GM23338 (cell line): ENCODE data around the gene METTL24. TPM values are rescaled to one million over a fixed set of nuclear protein-coding genes. Genes with fewer than 3 reads are reported as not detected.

Experiments
- ATAC-seq: fragments of 200-7000 bp; cut with Tn5 transposase; 3 replicates; pipeline ENCODE4 v1.9.1; 2020
- DNase-seq: peaks from one replicate; pipeline ENCODE4 v3.0.0-alpha.2; 2015; ENCODE audit warnings: low spot score
- H2AFZ ChIP-seq: fragments of 200-600 bp; sonication (generic); 2 replicates; pipeline ENCODE4 v1.8.0; 2016; ENCODE audit warnings: antibody characterized with exemption, mild to moderate bottlenecking, moderate library complexity
- H3F3A ChIP-seq: fragments of 200-600 bp; sonication (generic); replicated peaks from 2 replicates; pipeline ENCODE4 v1.8.0; 2017; ENCODE audit warnings: antibody characterized with exemption, mixed run types, low read depth
- H3K27ac ChIP-seq: fragments of 200-600 bp; sonication (generic); 2 replicates; pipeline ENCODE4 v1.6.1; 2016; ENCODE audit warnings: low read depth
- H3K27me3 ChIP-seq: fragments of 200-600 bp; sonication (generic); 2 replicates; pipeline ENCODE4 v1.8.0; 2016; ENCODE audit warnings: mild to moderate bottlenecking, mixed run types, moderate library complexity; ENCODE audit not compliant: insufficient read depth
- H3K36me3 ChIP-seq: fragments of 200-600 bp; sonication (generic); 2 replicates; pipeline ENCODE4 v1.8.0; 2016; ENCODE audit warnings: mild to moderate bottlenecking; ENCODE audit not compliant: insufficient read depth
- H3K4me1 ChIP-seq: fragments of 200-600 bp; sonication (generic); 2 replicates; pipeline ENCODE4 v1.8.0; 2016; ENCODE audit warnings: mild to moderate bottlenecking, moderate library complexity; ENCODE audit not compliant: insufficient read depth
- H3K4me2 ChIP-seq: fragments of 200-600 bp; sonication (generic); 2 replicates; pipeline ENCODE4 v1.7.1; 2017; ENCODE audit warnings: mixed run types
- H3K4me3 ChIP-seq: fragments of 200-600 bp; sonication (generic); 2 replicates; pipeline ENCODE4 v1.6.1; 2016; ENCODE audit warnings: mixed run types
- H3K79me2 ChIP-seq: fragments of 200-600 bp; sonication (generic); replicated peaks from 2 replicates; pipeline ENCODE4 v1.8.0; 2017; ENCODE audit warnings: mild to moderate bottlenecking; ENCODE audit not compliant: insufficient read depth
- H3K9me2 ChIP-seq: fragments of 200-600 bp; sonication (generic); 2 replicates; pipeline ENCODE4 v1.8.0; 2017; ENCODE audit not compliant: insufficient read depth
- H4K20me1 ChIP-seq: fragments of 200-600 bp; sonication (generic); replicated peaks from 2 replicates; pipeline ENCODE4 v1.8.0; 2017; ENCODE audit warnings: mild to moderate bottlenecking; ENCODE audit not compliant: insufficient read depth
- H3K27ac Mint-ChIP-seq: 2 replicates; pipeline ENCODE4 v1.8.0; 2020; ENCODE audit warnings: inconsistent platforms, mild to moderate bottlenecking, moderate library complexity, mixed read lengths
- H3K27me3 Mint-ChIP-seq: 3 replicates; pipeline ENCODE4 v1.8.0; 2022; ENCODE audit warnings: low read depth, mild to moderate bottlenecking, moderate library complexity, mixed read lengths, inconsistent platforms; ENCODE audit not compliant: insufficient read depth, poor library complexity
- H3K36me3 Mint-ChIP-seq: 3 replicates; pipeline ENCODE4 v1.8.0; 2021; ENCODE audit warnings: low read depth, mild to moderate bottlenecking, inconsistent platforms, moderate library complexity, mixed read lengths
- H3K4me1 Mint-ChIP-seq: 3 replicates; pipeline ENCODE4 v1.8.0; 2020; ENCODE audit warnings: mild to moderate bottlenecking, inconsistent platforms, mixed read lengths
- H3K4me3 Mint-ChIP-seq: 3 replicates; pipeline ENCODE4 v1.8.0; 2021; ENCODE audit warnings: moderate library complexity, mild to moderate bottlenecking, inconsistent platforms, mixed read lengths
- H3K9me3 Mint-ChIP-seq: 3 replicates; pipeline ENCODE4 v1.8.0; 2020; ENCODE audit warnings: moderate library complexity, mild to moderate bottlenecking, inconsistent platforms, mixed read lengths
- CTCF ChIP-seq, 2 experiments: fragments of 200-600 bp in 1 of 2; sonication (generic) in 1 of 2; conservative IDR thresholded peaks; 2 replicates each; pipeline versions ENCODE4 v1.5.1 to v1.6.1; 2016 to 2017; ENCODE audit warnings: antibody characterized with exemption in 2 of 2, low read depth in 2 of 2, mild to moderate bottlenecking in 2 of 2, moderate library complexity in 1 of 2
- ETS1 ChIP-seq: IDR thresholded peaks from 2 replicates; pipeline ENCODE4 v1.6.1; 2016; ENCODE audit warnings: antibody characterized with exemption
- EZH2 ChIP-seq: fragments of 200-600 bp; sonication (generic); IDR thresholded peaks from one replicate; pipeline ENCODE4 v1.8.0; 2017; ENCODE audit warnings: antibody characterized with exemption, mild to moderate bottlenecking, low read depth; ENCODE audit not compliant: unreplicated experiment
- JUNB ChIP-seq: IDR thresholded peaks from one replicate; pipeline ENCODE4 v1.6.1; 2016; ENCODE audit warnings: antibody characterized with exemption; ENCODE audit not compliant: unreplicated experiment
- REST ChIP-seq: IDR thresholded peaks from one replicate; pipeline ENCODE4 v1.6.1; 2018; ENCODE audit warnings: antibody characterized with exemption; ENCODE audit not compliant: unreplicated experiment
- STAT1 ChIP-seq: IDR thresholded peaks from one replicate; pipeline ENCODE4 v1.6.1; 2016; ENCODE audit warnings: antibody characterized with exemption; ENCODE audit not compliant: unreplicated experiment
- ZNF331 ChIP-seq: fragments of 250-450 bp; sonication (Bioruptor Pico); IDR thresholded peaks from 2 replicates; pipeline ENCODE4 v1.5.0; 2020; ENCODE audit warnings: low read depth, mild to moderate bottlenecking, moderate library complexity
- ZNF462 ChIP-seq: fragments of 250-450 bp; sonication (Bioruptor Pico); IDR thresholded peaks from 2 replicates; pipeline ENCODE4 v1.5.0; 2020; ENCODE audit warnings: mild to moderate bottlenecking, moderate library complexity
- polyA plus RNA-seq: library from polyadenylated mRNA; unstranded; fragments of >200 nt; fragmentation: Nextera tagmentation; extraction: Ambion mirVana; gene quantifications from 2 replicates; pipeline ENCODE4 v1.2.1, GENCODE V29; 2016
- total RNA-seq: library from RNA; depleted of rRNA; stranded (reverse); fragments of >200 nt; shearing (Covaris generic); gene quantifications from 2 replicates; pipeline ENCODE4 v1.2.3, GENCODE V29; 2014

Gene METTL24
- total and polyA plus RNA-seq, 2 experiments from 2014 or later: 0.35 TPM; not detected in 1

- TF ChIP-seq ZNF462 (CRISPR knock-in tag): no peak
- no peak for TF ChIP-seq JUNB
- no peak for TF ChIP-seq ETS1
- TF ChIP-seq STAT1: no peak
- TF ChIP-seq EZH2: no peak
- TF ChIP-seq ZNF331: no peak
Measured at GRCh38 chr6:110366256-110366655, 8.1 kb upstream of the METTL24 start (continued).

- TF ChIP-seq JUNB (no peak), CTCF (conservative IDR thresholded peaks at IDR 0.05; ENCODE audit: low read depth in 2 of 2) (no peak), EZH2 (no peak), REST (no peak), ZNF331 (no peak)
- Mint-ChIP-seq H3K9me3 (no peaks in the 10 kb centered on the region), H3K4me1 (peaks cover 18% of the 10 kb centered on the region; the same call in 2 of the 3 replicates), H3K36me3 (no peaks in the 10 kb centered on the region), H3K27me3 (peaks cover 2% of the 10 kb centered on the region), H3K4me3 (no peak overlapping the region), H3K27ac (no peak overlapping the region)
- no peak overlapping the region for H3K4me3 ChIP-seq
- DNase-seq (no peak), ATAC-seq (no peak)
- H3K4me2 ChIP-seq: no peak overlapping the region
- H3K27me3 ChIP-seq: peaks cover 11% of the 10 kb centered on the region
- H4K20me1 ChIP-seq: no peaks in the 10 kb centered on the region
- no peak overlapping the region for H2AFZ ChIP-seq
- H3K9me2 ChIP-seq: no peaks in the 10 kb centered on the region
- no peaks in the 10 kb centered on the region for H3K36me3 ChIP-seq
- no peak overlapping the region for H3K27ac ChIP-seq
- no peaks in the 10 kb centered on the region for H3F3A ChIP-seq
- H3K79me2 ChIP-seq: no peaks in the 10 kb centered on the region
- peaks cover 16% of the 10 kb centered on the region for H3K4me1 ChIP-seq
Measured at GRCh38 chr6:110364364-110365105, 6.4 kb upstream of the METTL24 start.
